Parathyroid adenoma (tissue), 2 donors: ENCODE measurements around the gene FCN2.

ENCODE experiments used
- H2AFZ ChIP-seq: fragments of 300-600 bp; sonication (generic); one replicate; pipeline ENCODE4 v1.7.0; 2017; ENCODE audit warnings: antibody characterized with exemption, mild to moderate bottlenecking
- H3K27ac ChIP-seq: fragments of 300-600 bp; sonication (generic); one replicate; pipeline ENCODE4 v1.7.0; 2017
- H3K27me3 ChIP-seq: fragments of 300-600 bp; sonication (generic); one replicate; pipeline ENCODE4 v1.7.0; 2017; ENCODE audit warnings: low read length; ENCODE audit not compliant: control insufficient read depth, insufficient read depth
- H3K36me3 ChIP-seq: fragments of 300-600 bp; sonication (generic); one replicate; pipeline ENCODE4 v1.7.0; 2017; ENCODE audit warnings: low read length; ENCODE audit not compliant: control insufficient read depth, insufficient read depth
- H3K4me1 ChIP-seq: fragments of 300-600 bp; sonication (generic); one replicate; pipeline ENCODE4 v1.7.0; 2017; ENCODE audit warnings: control low read depth
- H3K4me2 ChIP-seq: fragments of 300-600 bp; sonication (generic); one replicate; pipeline ENCODE4 v1.7.0; 2017; ENCODE audit warnings: low read length
- H3K4me3 ChIP-seq: fragments of 300-600 bp; sonication (generic); one replicate; pipeline ENCODE4 v1.7.0; 2017; ENCODE audit warnings: low read depth, low read length
- H3K79me2 ChIP-seq: fragments of 300-600 bp; sonication (generic); one replicate; pipeline ENCODE4 v1.7.0; 2017; ENCODE audit warnings: control low read depth
- H3K9ac ChIP-seq: fragments of 300-600 bp; sonication (generic); one replicate; pipeline ENCODE4 v1.7.0; 2017; ENCODE audit warnings: mild to moderate bottlenecking
- H3K9me3 ChIP-seq: fragments of 300-600 bp; sonication (generic); one replicate; pipeline ENCODE4 v1.7.0; 2017; ENCODE audit warnings: low read length; ENCODE audit not compliant: control insufficient read depth
- CTCF ChIP-seq: fragments of 300-600 bp; sonication (generic); IDR thresholded peaks from one replicate; pipeline ENCODE4 v1.7.0; 2017; ENCODE audit warnings: antibody characterized with exemption, mild to moderate bottlenecking
- donor health status: primary hyperparathyroidism.

Gene FCN2

GRCh38 chr9:134880484-134881312 lies at the start of gene FCN2:
TSS of gene FCN2 (plus strand) at chr9:134880810. CDS start at chr9:134880822, 12 bp downstream.
- H3K9me3 ChIP-seq, result no peaks in the 10 kb centered on the region
- no peak for TF ChIP-seq CTCF
- no peak within 1 kb of the TSS for H3K27ac ChIP-seq
- H3K27me3 ChIP-seq, result no peaks in the 10 kb centered on the region
- H3K36me3 ChIP-seq, result no peaks in the 10 kb centered on the region
- no peaks in the 10 kb centered on the region for H3K4me1 ChIP-seq
- H3K4me2 ChIP-seq, result no peak within 1 kb of the TSS
- no peak within 1 kb of the TSS for H3K4me3 ChIP-seq
- no peak within 1 kb of the TSS for H3K9ac ChIP-seq
- H3K79me2 ChIP-seq, result no peaks in the 10 kb centered on the region
- no peak within 1 kb of the TSS for H2AFZ ChIP-seq

DNA sequence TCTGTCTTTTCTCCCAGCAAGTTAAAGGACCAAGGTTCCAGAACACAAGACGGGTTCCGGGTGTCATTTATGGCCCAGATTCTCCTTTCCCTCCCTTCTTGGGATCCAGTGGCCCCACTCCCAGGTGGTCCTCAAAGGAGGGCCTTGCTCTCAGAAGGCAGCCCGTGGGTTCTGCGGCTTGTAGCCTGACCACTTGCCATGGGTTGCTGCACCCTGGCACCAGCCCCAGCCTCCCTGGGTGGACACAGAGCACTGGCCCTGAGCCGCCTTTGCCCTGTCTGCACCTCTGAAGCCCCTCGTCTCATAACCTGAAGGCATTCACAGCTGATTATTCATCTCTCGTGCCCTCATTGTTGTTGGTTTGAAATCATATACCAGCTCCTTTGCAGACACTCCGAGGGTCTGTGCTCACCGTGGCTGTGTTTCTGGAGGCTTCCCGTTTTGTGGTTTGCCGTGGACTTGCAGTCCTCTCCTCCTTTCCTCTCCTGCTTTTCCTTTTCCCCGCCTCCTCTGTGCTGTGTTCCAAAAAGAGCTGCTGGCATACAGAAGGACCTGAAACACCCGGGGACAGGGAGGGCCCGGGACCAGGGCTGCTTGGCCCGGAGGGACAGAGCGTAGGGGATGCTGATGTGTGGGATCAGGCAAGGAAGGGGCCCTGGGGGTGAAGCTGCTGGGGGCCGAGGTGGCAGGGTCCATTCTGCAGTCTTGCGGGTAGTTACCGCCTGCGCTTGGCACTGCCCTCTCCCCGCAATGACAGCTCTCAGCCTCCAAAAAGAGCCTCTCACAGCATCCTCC lies 49.5 kb upstream of the FCN2 start:
- H3K36me3 ChIP-seq, result no peaks in the 10 kb centered on the region

DNA sequence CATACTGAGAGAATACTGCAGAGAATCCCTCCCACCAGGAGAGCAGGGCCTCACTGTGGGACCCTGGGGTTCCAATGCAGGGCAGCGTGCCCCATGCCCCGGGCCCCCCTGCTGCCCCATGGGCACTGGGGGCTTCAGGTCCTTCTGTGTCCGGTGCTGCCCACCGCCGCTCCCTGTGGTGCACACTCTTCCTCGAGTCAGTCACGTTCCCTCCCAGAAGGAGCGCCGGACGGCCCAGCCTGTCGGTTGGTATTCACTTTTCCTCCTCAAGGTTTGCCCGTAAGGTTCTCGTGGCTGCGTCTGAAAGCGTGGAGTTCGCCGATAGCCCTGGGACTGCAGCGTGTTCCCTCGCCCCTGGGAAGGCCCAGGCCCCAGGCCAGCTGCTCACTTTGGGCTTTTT lies 48.1 kb upstream of the FCN2 start:
- no peaks in the 10 kb centered on the region for H3K4me1 ChIP-seq
- no peaks in the 10 kb centered on the region for H3K27me3 ChIP-seq
- H3K9ac ChIP-seq, result no peak overlapping the region
- H3K79me2 ChIP-seq, result no peaks in the 10 kb centered on the region
- H3K36me3 ChIP-seq, result no peaks in the 10 kb centered on the region
- no peak overlapping the region for H3K4me2 ChIP-seq
- no peaks in the 10 kb centered on the region for H3K9me3 ChIP-seq
- no peak overlapping the region for H3K4me3 ChIP-seq
- no peak overlapping the region for H3K27ac ChIP-seq
- no peak overlapping the region for H2AFZ ChIP-seq
- TF ChIP-seq CTCF, result no peak

More for the DNA sequence above, 49.5 kb upstream of the FCN2 start:
- Histone ChIP-seq H3K27ac (no peak overlapping the region), H3K4me3 (no peak overlapping the region), H3K9me3 (no peaks in the 10 kb centered on the region), H3K4me2 (no peak overlapping the region), H3K4me1 (no peaks in the 10 kb centered on the region), H3K27me3 (no peaks in the 10 kb centered on the region), H3K9ac (no peak overlapping the region), H2AFZ (no peak overlapping the region), H3K79me2 (no peaks in the 10 kb centered on the region)
- no peak for TF ChIP-seq CTCF

GRCh38 chr9:134833294-134833880 lies 47.2 kb upstream of the FCN2 start:
- Histone ChIP-seq H3K27ac (no peak overlapping the region), H3K9me3 (no peaks in the 10 kb centered on the region), H2AFZ (no peak overlapping the region), H3K4me2 (no peak overlapping the region), H3K9ac (no peak overlapping the region), H3K79me2 (no peaks in the 10 kb centered on the region), H3K4me1 (no peaks in the 10 kb centered on the region), H3K36me3 (no peaks in the 10 kb centered on the region), H3K4me3 (no peak overlapping the region), H3K27me3 (no peaks in the 10 kb centered on the region)
- no peak for TF ChIP-seq CTCF
